ENCODE results near the gene BAG5. TPM values are rescaled to one million over a fixed set of nuclear protein-coding genes. Genes with fewer than 3 reads are reported as not detected.
"Not testable (repeated sequence)": the region's sequence is repeated elsewhere in the genome, so short reads cannot be mapped to it uniquely, and the experiment has no call there.

Gene BAG5
- total RNA-seq, 1 donor from 2014 or later = 32.3 TPM

DNA sequence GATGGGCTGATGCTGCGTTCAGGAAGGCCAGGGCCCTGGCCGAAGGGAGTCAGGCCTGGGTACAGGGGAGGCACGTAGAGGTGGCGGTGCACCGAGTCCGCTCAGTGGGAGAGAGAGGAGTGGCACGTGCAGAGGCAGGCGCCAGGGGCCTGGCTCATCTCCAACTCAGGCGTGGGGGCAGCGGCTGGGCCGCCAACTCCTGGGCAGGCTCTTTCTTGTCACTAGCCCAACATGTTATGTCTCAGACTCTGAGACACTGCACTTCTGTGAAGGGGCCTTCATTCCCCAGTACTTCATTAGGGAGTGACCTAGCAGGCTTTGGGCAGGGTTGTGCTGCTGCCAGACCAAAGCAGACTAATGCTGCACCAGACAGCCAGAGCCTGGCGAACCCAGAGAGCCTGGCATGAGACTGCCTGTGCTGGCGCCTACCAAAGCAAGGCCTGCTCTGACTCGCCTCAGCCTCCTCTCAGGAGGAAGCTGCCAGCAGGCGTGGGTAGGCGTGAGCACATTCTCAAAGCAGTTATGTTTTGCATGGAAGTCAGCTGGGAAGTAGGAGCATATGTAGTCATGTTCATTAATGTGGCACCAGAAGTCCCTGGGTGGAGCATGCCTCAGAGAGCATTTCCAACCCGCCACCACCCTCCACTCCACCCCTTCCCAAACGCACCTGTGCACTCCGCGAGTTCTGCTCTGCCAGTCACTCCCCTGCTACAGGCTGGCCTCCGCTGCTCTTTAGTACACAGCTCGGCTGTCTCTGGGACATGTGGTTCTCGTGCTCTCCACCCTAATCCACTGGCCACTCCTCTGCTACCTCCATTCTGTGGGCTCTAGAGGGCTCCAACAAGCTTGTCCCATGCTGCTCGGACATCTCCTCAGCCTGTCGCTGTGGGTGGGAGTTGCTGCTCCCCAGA is 49.5 kb downstream of the BAG5 start:
- intact Hi-C loops (cut with micrococcal nuclease) = no loop called here

DNA sequence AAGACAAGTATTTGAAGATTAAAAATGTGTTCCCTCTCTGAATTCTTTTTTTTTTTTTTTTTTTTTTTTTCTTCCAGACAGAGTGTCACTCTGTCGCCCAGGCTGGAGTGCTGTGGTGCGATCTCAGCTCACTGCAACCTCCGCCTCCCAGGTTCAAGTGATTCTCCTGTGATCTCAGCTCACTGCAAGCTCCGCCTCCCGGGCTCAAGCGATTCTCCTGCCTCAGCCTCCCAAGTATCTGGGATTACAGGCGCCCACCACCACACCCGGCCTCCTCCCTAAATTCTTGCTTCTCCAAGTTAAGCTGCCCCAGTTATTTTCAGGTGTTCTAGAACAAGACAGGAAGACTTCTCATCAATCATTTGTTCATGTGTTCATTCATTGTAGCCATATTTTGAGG is 50.3 kb downstream of the BAG5 start:
- intact Hi-C loops (cut with micrococcal nuclease) = not testable (repeated sequence)

DNA sequence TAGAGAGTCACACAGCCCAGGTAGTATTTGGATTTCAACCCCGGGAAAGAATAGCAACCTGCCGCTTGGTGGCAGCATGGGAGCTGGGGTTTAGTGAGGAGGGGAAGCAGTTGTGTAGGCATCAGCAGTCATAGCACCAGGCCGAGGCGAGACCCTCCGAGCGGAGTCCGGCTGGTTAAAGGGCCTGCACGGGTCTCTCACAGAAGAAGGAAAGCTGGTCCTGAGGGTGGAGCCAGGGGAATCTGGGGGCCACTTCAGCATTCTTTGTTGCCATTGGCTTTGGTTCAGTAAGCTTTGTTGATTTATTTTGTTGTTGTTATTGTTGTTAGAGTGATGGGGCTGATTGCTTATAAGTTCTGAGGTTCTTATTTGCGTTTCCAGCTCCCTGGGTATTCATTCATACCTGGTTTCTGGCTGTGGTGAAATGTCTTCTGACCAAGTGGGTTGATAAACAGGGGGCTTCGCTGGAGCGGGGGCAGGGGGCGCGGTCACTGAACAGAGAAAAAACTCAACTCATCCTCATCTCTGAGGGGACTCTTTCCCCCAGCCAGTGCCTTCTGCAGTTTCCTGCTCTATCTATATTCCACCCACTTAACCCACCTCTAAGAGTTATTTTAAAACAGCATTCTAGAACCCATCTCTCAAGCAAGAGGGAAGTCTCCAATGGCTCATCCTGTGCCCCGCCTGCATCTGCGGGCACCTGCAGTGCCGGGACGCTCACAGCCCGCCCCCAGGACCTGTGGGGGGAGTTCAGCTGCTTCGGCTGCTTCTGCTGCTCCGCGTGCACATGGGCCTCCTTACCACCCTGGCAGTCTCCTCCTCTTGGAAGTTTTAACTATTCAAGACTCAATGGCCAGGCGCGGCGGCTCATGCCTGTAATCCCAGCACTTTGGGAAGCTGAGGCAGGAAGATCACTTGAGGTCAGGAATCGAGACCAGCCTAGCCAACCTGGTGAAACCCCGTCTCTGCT is 51.4 kb downstream of the BAG5 start:
- intact Hi-C loops (cut with micrococcal nuclease) = no loop called here

DNA sequence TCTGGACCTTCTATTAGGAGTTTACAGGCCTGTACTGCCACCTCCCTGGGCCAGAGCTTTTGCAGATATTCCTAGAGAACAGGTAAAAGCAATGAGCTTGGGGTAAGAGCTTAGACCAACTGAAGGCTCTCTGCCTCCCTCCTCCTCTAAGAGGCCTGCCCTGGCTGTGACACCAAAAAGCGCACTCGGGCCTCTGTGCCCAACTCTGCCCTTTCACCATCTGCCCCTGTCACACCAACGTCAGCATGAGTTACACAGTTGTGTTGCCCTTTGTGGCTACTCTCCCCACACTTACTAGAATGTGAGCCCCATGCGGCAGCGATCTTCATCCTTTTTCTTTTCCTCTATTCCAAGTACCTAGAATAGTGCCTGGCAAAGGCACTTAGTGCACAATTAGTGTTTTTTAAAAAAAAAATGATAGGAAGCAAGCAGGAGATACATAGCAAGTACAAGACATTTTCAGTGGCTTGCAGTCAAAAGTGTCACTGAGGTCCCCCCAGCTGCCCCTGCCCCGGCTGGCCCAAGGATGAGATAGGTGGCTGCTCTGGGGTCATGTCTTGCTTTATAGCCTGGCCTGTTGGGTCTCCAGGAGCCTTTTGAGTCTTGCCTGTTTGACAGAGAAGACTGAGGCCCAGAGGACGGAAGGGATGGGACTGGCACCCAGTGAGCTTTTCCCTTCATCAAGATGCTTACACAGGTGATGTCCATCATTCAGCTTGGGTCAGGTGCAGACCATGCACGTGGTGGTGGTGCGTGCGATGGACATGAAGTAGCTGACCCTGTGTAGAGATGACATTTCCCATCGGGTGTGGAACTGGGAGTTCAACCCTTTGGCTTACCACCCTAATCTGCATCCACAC is 52.4 kb downstream of the BAG5 start:
- intact Hi-C loops (cut with micrococcal nuclease) = no loop called here

DNA sequence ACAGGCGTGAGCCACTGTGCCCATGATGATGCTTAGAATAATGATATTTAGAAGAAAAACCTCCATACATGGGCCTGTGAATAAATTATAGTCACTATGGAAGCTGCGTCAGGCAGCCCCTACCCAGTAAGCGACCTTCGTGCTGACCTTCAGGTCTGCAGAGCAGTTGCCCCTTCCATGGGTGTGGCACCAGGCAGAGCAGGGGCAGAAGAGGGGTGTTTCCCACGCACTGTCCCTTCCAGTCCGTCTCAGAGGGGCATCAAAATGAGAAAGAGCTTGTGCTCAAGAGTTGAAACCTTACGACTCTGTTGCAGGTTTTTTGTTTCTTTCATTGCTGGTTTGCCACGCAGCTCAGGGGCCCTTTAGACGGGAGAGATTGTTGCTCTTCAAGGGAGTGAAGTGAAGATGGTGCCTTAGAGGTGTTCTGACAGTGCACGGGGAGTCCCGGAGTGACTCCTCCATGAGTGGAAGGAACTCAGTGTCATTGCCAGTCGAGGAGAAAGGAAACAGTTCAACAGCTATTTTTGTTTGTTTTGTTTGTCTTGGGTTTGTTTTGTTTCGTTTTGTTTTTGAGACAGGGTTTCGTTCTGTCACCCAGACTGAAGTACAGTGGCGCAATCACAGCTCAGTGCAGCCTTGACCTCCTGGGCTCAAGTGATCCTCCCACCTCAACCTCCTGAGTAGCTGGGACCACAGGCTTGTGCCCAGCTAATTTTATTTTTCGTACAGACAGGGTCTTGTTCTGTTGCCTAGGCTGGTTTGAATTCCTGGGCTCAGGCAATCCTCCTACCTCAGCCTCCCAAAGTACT is 53.7 kb downstream of the BAG5 start:
- intact Hi-C loops (cut with micrococcal nuclease) = no loop called here

DNA sequence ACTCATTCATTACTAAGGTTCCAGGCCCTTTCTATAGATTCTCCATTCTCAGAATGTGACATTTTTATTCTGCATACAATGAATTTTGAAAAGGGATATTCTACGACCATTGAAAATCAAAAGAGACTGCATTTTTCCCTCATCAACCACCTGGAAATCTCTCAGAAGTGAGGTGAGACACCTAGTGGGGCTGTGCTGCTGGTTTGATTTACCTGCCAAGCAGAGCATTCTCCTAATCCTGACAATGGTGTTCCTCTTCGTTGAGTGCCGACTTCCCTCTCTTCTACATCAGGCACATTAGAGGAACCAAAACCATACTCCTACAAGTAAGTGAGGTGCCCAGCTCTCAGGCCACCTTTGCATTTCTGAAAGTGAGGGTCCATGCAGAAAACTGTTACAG is 54.7 kb downstream of the BAG5 start:
- intact Hi-C loops (cut with micrococcal nuclease) = no loop called here

Other genes starting within 250 kb of the BAG5 start
- 206 and 210 TPM in 2 replicates for gene EIF5, start 228.4 kb downstream of the BAG5 start, total RNA-seq
- gene MARK3, start 177.2 kb downstream of the BAG5 start, total RNA-seq = 78.0 and 85.3 TPM in 2 replicates
- gene CKB, start 39.8 kb downstream of the BAG5 start, total RNA-seq = 4.8 and 5.3 TPM in 2 replicates
- gene TRMT61A, start 33.5 kb downstream of the BAG5 start, total RNA-seq = 10.0 and 11.2 TPM in 2 replicates
- gene COA8, start 303 bp upstream of the BAG5 start, total RNA-seq = 25.9 and 29.2 TPM in 2 replicates
- 151 and 154 TPM in 2 replicates for gene KLC1, start 66.6 kb upstream of the BAG5 start, total RNA-seq
- gene XRCC3, start 152.8 kb upstream of the BAG5 start, total RNA-seq = 43.0 and 47.9 TPM in 2 replicates
- 16.4 and 20.0 TPM in 2 replicates for gene ZFYVE21, start 153.2 kb upstream of the BAG5 start, total RNA-seq

Data from T-helper 2 cell treated with Interferon-gamma antibody and Interleukin-4, amounts not matched to agents 100 ng/mL and 5 ng/mL, for 36 hours (primary cell).